CD8-positive, alpha-beta memory T cell (primary cell): ENCODE measurements around the gene TMEM130. TPM values are rescaled to one million over a fixed set of nuclear protein-coding genes. Genes with fewer than 3 reads are reported as not detected.
A peak's percentile ranks its signal among the peaks of the same experiment; 100 is the strongest.

Experiments used
- CTCF ChIA-PET: fragments of 350-600 bp; sonication (Branson Sonifier 250); formaldehyde crosslinking; loops from one replicate; lab custom pipeline; 2021; ENCODE audit warnings: antibody characterized with exemption; lab: Charles Lee
- POLR2A ChIA-PET: fragments of 350-600 bp; sonication (Branson Sonifier 250); formaldehyde crosslinking; loops from one replicate; lab custom pipeline; 2021; ENCODE audit warnings: antibody characterized with exemption; lab: Charles Lee
- DNase-seq, 5 donors: peaks; one replicate each; pipeline versions ENCODE4 v3.0.0 to v3.0.0-alpha.2; 2020 to 2022; ENCODE audit warnings: mixed read lengths in 1 of 5
- H3K27ac ChIP-seq: one replicate; pipeline ENCODE4 v1.7.0; 2013; ENCODE audit warnings: low read depth, mild to moderate bottlenecking, low read length, moderate library complexity
- H3K27me3 ChIP-seq: 2 replicates; pipeline ENCODE4 v1.7.0; 2013; ENCODE audit warnings: low read length, mild to moderate bottlenecking; ENCODE audit not compliant: insufficient read depth, poor library complexity, severe bottlenecking
- H3K36me3 ChIP-seq: 2 replicates; pipeline ENCODE4 v1.7.0; 2013; ENCODE audit warnings: mild to moderate bottlenecking, low read length, moderate library complexity; ENCODE audit not compliant: insufficient read depth
- H3K4me1 ChIP-seq: 2 replicates; pipeline ENCODE4 v1.7.0; 2013; ENCODE audit warnings: mild to moderate bottlenecking, low read length, moderate library complexity; ENCODE audit not compliant: insufficient read depth
- H3K4me3 ChIP-seq: 2 replicates; pipeline ENCODE4 v1.7.0; 2013; ENCODE audit warnings: mild to moderate bottlenecking, low read length
- H3K9me3 ChIP-seq: 2 replicates; pipeline ENCODE4 v1.7.0; 2013; ENCODE audit warnings: mild to moderate bottlenecking, low read length
- H3K27ac Mint-ChIP-seq, 8 donors: one replicate each; pipeline ENCODE4 v1.8.0; 2020 to 2021; ENCODE audit warnings: mixed read lengths in 8 of 8, mild to moderate bottlenecking in 6 of 8, inconsistent platforms in 3 of 8, moderate library complexity in 3 of 8
- H3K27me3 Mint-ChIP-seq, 2 donors: one replicate each; pipeline ENCODE4 v1.8.0; 2020 to 2021; ENCODE audit warnings: mixed read lengths in 2 of 2, mild to moderate bottlenecking in 1 of 2, moderate library complexity in 1 of 2
- H3K36me3 Mint-ChIP-seq, 3 donors: one replicate each; pipeline ENCODE4 v1.8.0; 2020 to 2021; ENCODE audit warnings: mixed read lengths in 3 of 3, inconsistent platforms in 1 of 3, mild to moderate bottlenecking in 1 of 3
- H3K4me1 Mint-ChIP-seq, 3 donors: one replicate each; pipeline ENCODE4 v1.8.0; 2020 to 2021; ENCODE audit warnings: mixed read lengths in 3 of 3, inconsistent platforms in 1 of 3, mild to moderate bottlenecking in 1 of 3
- H3K4me3 Mint-ChIP-seq, 7 donors: one replicate each; pipeline ENCODE4 v1.8.0; 2020 to 2021; ENCODE audit warnings: mixed read lengths in 7 of 7, mild to moderate bottlenecking in 6 of 7, moderate library complexity in 4 of 7, inconsistent platforms in 2 of 7
- H3K9me3 Mint-ChIP-seq, 5 donors: one replicate each; pipeline ENCODE4 v1.8.0; 2020 to 2022; ENCODE audit warnings: mixed read lengths in 5 of 5, mild to moderate bottlenecking in 3 of 5, moderate library complexity in 2 of 5, inconsistent platforms in 1 of 5
- polyA plus RNA-seq: library from polyadenylated mRNA; unstranded; fragments of 300-500 nt; fragmentation: Illumina TruSeq; gene quantifications from one replicate; pipeline ENCODE4 v1.2.3, GENCODE V29; 2021
- total RNA-seq, 2 experiments: library from RNA; stranded (reverse); gene quantifications; one replicate each; pipeline ENCODE4 v1.2.3, GENCODE V29; 2021

Gene TMEM130
- total and polyA plus RNA-seq, 3 experiments from 2014 or later = not detected

- H3K4me1 ChIP-seq = no peaks in the 10 kb centered on the region
- H3K4me3 ChIP-seq = no peak overlapping the region
- ChIA-PET CTCF (interaction anchor here (1.1 kb wide), 1 partner anchor 30 kb away, joined by 3 read pairs; no protein-coding TSS in a partner anchor), POLR2A (no interaction called here)
- H3K9me3 Mint-ChIP-seq = no peaks in the 10 kb centered on the region
- H3K4me1 Mint-ChIP-seq = no peaks in the 10 kb centered on the region
- H3K27ac ChIP-seq = no peak overlapping the region
- no peak overlapping the region for H3K4me3 Mint-ChIP-seq
- no peaks in the 10 kb centered on the region for H3K9me3 ChIP-seq
- H3K36me3 ChIP-seq = no peaks in the 10 kb centered on the region
- H3K36me3 Mint-ChIP-seq = no peaks in the 10 kb centered on the region
- DNase-seq = no peak
- no peak overlapping the region for H3K27ac Mint-ChIP-seq
- no peaks in the 10 kb centered on the region for H3K27me3 ChIP-seq
- peaks cover 8 to 20% of the 10 kb centered on the region in 2 donors for H3K27me3 Mint-ChIP-seq
These were observed 58.5 kb downstream of the TMEM130 start for GRCh38 chr7:98811299-98811698.

GRCh38 chr7:98810153-98810802 lies 59.5 kb downstream of the TMEM130 start:
- Histone ChIP-seq H3K4me1 (no peaks in the 10 kb centered on the region), H3K36me3 (no peaks in the 10 kb centered on the region), H3K9me3 (no peaks in the 10 kb centered on the region), H3K4me3 (no peak overlapping the region), H3K27me3 (no peaks in the 10 kb centered on the region), H3K27ac (no peak overlapping the region)
- H3K9me3 Mint-ChIP-seq = no peaks in the 10 kb centered on the region
- peaks cover 9 to 19% of the 10 kb centered on the region in 2 donors for H3K27me3 Mint-ChIP-seq
- H3K36me3 Mint-ChIP-seq = no peaks in the 10 kb centered on the region
- no peaks in the 10 kb centered on the region for H3K4me1 Mint-ChIP-seq
- no peak overlapping the region for H3K4me3 Mint-ChIP-seq
- no peak for DNase-seq
- CTCF ChIA-PET = interaction anchor here (1.2 kb wide), 1 partner anchor 10 kb away, joined by 4 read pairs; no protein-coding TSS in a partner anchor
- POLR2A ChIA-PET = no interaction called here
- H3K27ac Mint-ChIP-seq = no peak overlapping the region

- Mint-ChIP-seq H3K4me3 (no peak overlapping the region), H3K27ac (no peak overlapping the region), H3K27me3 (peaks cover 14 to 16% of the 10 kb centered on the region in 2 donors), H3K4me1 (no peaks in the 10 kb centered on the region), H3K36me3 (no peaks in the 10 kb centered on the region), H3K9me3 (no peaks in the 10 kb centered on the region)
- Histone ChIP-seq H3K4me1 (no peaks in the 10 kb centered on the region), H3K27me3 (no peaks in the 10 kb centered on the region), H3K36me3 (no peaks in the 10 kb centered on the region), H3K4me3 (no peak overlapping the region), H3K9me3 (no peaks in the 10 kb centered on the region), H3K27ac (no peak overlapping the region)
- ChIA-PET CTCF (no interaction called here), POLR2A (no interaction called here)
- DNase-seq = no peak
These were observed 60.9 kb downstream of the TMEM130 start for GRCh38 chr7:98808751-98809460.

GRCh38 chr7:98807068-98808048 lies 62.5 kb downstream of the TMEM130 start:
- Histone ChIP-seq H3K4me3 (no peak overlapping the region), H3K27me3 (no peaks in the 10 kb centered on the region), H3K36me3 (no peaks in the 10 kb centered on the region), H3K4me1 (no peaks in the 10 kb centered on the region), H3K27ac (no peak overlapping the region), H3K9me3 (no peaks in the 10 kb centered on the region)
- H3K36me3 Mint-ChIP-seq = no peaks in the 10 kb centered on the region
- peaks cover 19 to 20% of the 10 kb centered on the region in 2 donors for H3K27me3 Mint-ChIP-seq
- ChIA-PET CTCF (no interaction called here), POLR2A (no interaction called here)
- no peak for DNase-seq
- H3K27ac Mint-ChIP-seq = peak overlapping the region in 1 of 8 donors; percentile 82
- no peaks in the 10 kb centered on the region for H3K4me1 Mint-ChIP-seq
- no peaks in the 10 kb centered on the region for H3K9me3 Mint-ChIP-seq
- H3K4me3 Mint-ChIP-seq = no peak overlapping the region

- Mint-ChIP-seq H3K4me1 (no peaks in the 10 kb centered on the region), H3K9me3 (peaks cover 0 to 1% (median 0%) of the 10 kb centered on the region in 5 donors), H3K27ac (peak overlapping the region in 1 of 8 donors; percentile 16), H3K27me3 (peaks cover 19 to 20% of the 10 kb centered on the region in 2 donors), H3K36me3 (no peaks in the 10 kb centered on the region), H3K4me3 (no peak overlapping the region)
- DNase-seq = no peak
- Histone ChIP-seq H3K27ac (no peak overlapping the region), H3K4me1 (no peaks in the 10 kb centered on the region), H3K9me3 (no peaks in the 10 kb centered on the region), H3K36me3 (no peaks in the 10 kb centered on the region), H3K27me3 (no peaks in the 10 kb centered on the region), H3K4me3 (no peak overlapping the region)
- ChIA-PET CTCF (no interaction called here), POLR2A (no interaction called here)
These were observed 63.6 kb downstream of the TMEM130 start for GRCh38 chr7:98805956-98806838.

GRCh38 chr7:98802781-98803110 lies 67.1 kb downstream of the TMEM130 start:
- no peaks in the 10 kb centered on the region for H3K27me3 ChIP-seq
- H3K27me3 Mint-ChIP-seq = peaks cover 22 to 31% of the 10 kb centered on the region in 2 donors
- no peak overlapping the region for H3K27ac Mint-ChIP-seq
- ChIA-PET POLR2A (no interaction called here), CTCF (no interaction called here)
- H3K4me1 ChIP-seq = no peaks in the 10 kb centered on the region
- H3K9me3 Mint-ChIP-seq = peaks cover 7 to 15% (median 10%) of the 10 kb centered on the region in 5 donors
- no peaks in the 10 kb centered on the region for H3K36me3 Mint-ChIP-seq
- no peaks in the 10 kb centered on the region for H3K9me3 ChIP-seq
- no peak overlapping the region for H3K4me3 ChIP-seq
- no peak for DNase-seq
- no peak overlapping the region for H3K27ac ChIP-seq
- H3K4me1 Mint-ChIP-seq = no peaks in the 10 kb centered on the region
- H3K36me3 ChIP-seq = no peaks in the 10 kb centered on the region
- H3K4me3 Mint-ChIP-seq = no peak overlapping the region

- Mint-ChIP-seq H3K9me3 (peaks cover 7 to 15% (median 10%) of the 10 kb centered on the region in 5 donors), H3K27ac (no peak overlapping the region), H3K36me3 (no peaks in the 10 kb centered on the region), H3K27me3 (peaks cover 22 to 29% of the 10 kb centered on the region in 2 donors), H3K4me1 (no peaks in the 10 kb centered on the region), H3K4me3 (no peak overlapping the region)
- Histone ChIP-seq H3K9me3 (no peaks in the 10 kb centered on the region), H3K4me3 (no peak overlapping the region), H3K36me3 (no peaks in the 10 kb centered on the region), H3K4me1 (no peaks in the 10 kb centered on the region), H3K27ac (no peak overlapping the region), H3K27me3 (no peaks in the 10 kb centered on the region)
- ChIA-PET POLR2A (no interaction called here), CTCF (no interaction called here)
- DNase-seq = no peak
These were observed 67.6 kb downstream of the TMEM130 start for GRCh38 chr7:98802088-98802780.
